NCI-H1930 (cell line): ENCODE results near the gene BANK1.

Experiments used
- DNase-seq, 2 experiments: peaks; one replicate each; lab custom pipeline; 2025; lab: John Stamatoyannopoulos, UW

Gene BANK1

DNA sequence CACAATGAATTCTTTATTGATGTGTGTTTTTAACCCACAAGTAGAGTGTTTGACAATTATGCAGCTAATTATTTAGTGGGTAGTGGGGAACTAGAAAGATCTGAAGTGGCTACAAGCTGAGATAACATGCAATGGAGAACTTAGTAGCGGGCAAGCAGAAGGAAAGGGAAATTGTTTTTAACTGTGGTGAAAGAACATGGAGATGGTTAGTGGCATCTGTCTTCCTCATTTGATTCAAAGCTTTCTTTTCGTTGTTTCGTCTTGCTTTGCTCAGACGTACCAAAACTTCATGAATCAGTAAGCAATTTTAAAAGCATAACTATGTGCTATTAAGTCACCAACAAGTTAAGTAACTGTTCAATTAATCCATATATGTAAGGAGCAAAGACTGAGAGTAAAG lies 169.9 kb downstream of the BANK1 start:
- no peak for DNase-seq

- DNase-seq: no peak
Observed at GRCh38 chr4:101961144-101961543, 170.6 kb downstream of the BANK1 start.

GRCh38 chr4:101967697-101968346 lies 177.3 kb downstream of the BANK1 start:
- no peak for DNase-seq

DNA sequence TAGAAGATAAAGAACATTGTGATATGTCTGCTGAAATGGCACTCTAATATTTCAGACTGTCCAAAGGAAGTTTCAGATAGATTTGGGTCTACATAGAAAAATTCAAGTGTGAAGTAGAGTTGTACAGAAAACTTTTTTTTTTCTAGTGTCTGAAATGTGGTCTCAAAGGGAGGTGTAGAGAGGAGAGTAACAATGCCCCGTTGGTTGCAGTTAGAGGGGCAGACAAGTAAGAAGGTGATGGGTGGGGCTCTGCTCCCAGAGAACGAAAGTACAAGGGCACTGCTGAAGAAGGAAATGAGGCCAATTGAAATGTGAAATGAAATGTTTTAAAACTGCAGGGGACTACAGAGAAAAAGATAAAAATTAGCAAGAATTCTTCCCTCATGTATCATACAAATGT lies 177.8 kb downstream of the BANK1 start:
- no peak for DNase-seq

GRCh38 chr4:101969965-101970364 lies 179.4 kb downstream of the BANK1 start:
- no peak for DNase-seq

DNA sequence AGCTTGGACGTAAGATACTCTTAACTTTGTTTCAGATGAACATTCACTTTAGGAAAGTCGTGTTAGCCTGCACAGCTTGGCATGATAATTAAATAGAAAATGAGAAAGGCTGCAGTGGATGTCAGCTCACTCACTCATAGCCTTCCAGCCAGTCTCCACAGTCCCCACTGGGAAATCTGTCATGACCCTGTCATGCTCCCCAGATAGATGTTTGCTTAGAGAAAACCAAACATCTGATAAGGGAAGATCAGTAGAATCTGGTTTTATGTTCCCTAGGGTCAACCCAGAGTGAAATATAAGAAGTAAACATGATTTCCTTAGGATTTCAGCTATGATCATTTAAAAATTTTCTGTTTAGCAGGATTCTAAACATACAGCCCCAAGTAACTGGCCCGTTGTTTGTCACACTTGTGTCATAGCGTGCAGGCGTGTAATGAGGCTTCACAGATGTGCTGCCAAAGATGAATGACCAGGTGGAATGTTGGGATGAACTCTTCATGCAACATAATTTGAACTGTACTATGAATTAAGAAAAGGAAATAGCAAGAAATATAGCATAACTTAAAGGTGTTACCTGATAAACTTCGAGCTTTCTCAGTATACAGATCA lies 180.1 kb downstream of the BANK1 start:
- no peak for DNase-seq

- DNase-seq: no peak
Observed at GRCh38 chr4:101972791-101973190, 182.3 kb downstream of the BANK1 start.

DNA sequence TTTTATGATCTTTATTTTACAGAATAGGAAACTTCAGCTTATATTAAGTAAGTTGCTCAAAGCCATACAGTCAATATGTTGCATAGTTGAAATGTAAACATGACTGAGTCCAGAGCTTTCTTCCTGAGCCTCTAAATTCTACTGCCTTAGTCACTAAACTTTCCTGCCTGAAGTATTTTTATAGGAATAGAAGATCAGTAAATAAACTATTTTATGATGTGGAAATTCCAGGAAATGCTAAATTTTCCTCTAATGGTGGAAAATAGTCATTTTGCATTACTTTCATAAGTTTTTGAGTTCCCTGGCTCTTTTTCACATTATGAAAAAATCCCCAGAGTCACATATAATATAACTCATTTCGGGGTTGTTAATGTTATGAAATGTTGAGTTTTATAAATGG lies 182.8 kb downstream of the BANK1 start:
- DNase-seq: no peak

DNA sequence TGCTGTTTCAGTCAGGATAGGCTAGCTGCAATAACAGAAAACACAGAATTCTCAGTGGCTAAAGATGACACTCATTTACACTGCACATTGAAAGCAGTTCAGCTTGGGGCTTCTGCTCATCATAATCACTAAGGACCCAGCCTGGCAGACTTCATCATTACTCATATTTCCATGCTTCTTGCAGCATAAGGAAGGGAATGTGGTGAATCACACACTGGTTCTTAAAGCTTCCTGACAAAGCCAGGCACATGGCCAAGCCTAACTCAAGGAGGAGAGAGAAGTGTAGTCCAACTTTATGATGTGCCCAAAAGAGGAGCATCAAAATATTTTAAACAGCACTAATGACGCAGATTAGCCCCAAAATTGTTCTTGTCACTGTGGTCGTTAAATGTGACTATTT lies 186.5 kb downstream of the BANK1 start:
- no peak for DNase-seq

DNA sequence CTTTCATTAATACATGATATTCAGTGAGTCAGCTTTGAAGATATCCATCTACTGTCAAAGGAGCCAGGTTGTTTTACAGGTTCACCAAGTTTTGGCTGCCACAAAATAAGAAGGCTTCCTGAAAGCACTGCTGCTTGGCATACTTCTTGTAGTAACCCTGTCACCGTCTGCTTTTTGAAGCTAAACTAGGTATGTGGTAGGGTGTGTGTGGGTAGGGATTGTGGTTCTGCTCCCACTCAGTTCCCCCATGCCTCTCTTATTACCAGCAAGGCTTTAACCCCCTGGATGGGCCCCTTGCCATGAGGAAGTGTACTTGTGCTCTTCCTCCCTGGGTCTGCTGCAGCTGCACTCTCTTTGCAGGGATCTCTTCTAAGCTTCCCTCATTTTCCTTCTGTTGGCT lies 191.2 kb downstream of the BANK1 start:
- no peak for DNase-seq

DNA sequence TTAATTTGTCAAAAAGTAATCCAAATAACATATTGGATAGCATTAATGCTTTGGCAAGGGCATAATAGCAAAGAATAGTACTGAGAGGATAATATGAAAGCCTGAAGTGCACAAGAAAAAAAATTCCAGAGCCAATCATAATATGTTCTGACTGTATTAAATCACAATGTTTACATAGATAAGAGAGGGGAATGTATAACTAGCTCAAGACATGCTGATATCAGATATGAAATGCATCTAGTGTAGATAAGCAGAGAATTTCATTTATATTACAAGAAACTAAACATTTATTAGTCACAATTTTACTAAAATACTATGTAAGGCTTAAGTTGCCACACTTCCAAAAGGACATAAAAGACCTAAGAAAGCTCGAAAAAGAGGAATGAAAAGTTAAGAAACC lies 193.3 kb downstream of the BANK1 start:
- no peak for DNase-seq

DNA sequence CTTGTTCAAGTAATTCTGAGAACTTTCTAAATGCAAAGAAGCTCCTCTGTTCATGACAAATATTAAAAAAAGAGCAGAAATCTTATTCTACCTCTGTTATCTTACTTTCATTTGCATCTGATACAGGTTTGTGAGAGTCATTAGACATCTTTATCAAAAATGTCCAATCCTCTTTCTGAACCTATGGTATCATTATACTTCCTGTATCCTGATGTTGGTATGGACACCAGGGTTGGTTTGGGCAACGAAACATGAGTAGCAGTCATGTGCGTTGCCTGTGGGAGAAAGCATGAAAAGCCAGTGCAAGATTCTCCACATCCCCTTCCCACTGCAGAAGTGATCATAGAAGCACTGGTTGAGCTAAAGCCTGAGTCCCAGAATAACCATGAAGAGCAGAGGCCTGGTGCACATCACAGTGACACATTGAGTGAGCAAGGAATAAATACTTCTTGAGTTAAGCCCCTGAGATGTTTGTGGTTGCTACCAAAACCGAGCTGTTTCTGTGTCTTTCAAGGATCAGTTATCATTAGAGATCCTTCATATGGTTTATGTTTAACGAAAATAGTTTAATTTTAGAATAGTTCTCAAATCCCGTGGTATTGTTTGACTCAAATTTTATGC lies 197.2 kb downstream of the BANK1 start:
- DNase-seq: no peak

GRCh38 chr4:101989551-101989950 lies 199.0 kb downstream of the BANK1 start:
- DNase-seq: no peak

GRCh38 chr4:101992446-101992845 lies 201.9 kb downstream of the BANK1 start:
- DNase-seq: no peak

GRCh38 chr4:101993002-101993841 lies 202.7 kb downstream of the BANK1 start:
- no peak for DNase-seq

DNA sequence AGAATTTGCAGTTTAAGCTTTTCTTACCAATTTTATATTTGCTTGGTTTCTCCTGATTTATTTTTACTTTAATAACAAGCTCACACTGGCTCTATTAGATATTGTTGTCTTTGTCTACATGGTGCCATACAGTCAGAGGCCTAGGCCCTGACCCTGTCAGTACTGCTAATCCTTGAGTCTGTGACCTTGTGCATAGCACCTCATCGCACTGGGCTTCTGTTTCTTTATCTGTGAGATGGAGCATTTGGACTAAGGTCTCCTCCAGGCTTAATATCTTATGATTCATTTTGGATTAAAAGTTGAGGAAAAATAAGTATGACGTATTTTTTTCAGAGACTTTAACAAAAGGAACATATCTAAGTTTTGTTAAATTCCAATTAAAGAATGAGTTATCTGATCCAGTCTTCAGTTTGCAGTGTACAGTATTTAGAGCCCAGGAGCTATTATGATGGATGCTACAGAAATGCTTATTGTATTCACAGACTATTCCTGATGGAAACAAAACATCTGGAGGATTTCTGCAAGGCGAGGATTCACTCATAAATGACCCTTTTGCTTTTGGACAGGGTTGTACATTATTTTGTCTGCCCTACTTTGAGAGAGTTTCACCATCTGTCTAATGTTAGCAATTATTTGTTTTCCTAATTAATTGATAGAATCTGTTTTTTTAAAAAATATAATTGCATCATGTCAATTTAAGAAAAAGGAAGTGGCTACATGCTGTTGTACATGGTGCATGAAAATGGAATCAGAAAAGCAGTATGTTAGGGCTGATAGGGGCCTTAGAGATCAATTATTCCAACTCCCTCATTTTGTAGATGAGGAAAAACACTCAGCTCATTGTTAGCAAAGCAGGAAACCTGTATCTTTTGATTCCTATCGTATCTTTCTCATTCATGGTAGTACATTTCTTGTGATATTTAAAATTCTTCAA lies 203.6 kb downstream of the BANK1 start:
- no peak for DNase-seq

- DNase-seq: no peak
Observed at GRCh38 chr4:102007959-102008425, 217.5 kb downstream of the BANK1 start.

DNA sequence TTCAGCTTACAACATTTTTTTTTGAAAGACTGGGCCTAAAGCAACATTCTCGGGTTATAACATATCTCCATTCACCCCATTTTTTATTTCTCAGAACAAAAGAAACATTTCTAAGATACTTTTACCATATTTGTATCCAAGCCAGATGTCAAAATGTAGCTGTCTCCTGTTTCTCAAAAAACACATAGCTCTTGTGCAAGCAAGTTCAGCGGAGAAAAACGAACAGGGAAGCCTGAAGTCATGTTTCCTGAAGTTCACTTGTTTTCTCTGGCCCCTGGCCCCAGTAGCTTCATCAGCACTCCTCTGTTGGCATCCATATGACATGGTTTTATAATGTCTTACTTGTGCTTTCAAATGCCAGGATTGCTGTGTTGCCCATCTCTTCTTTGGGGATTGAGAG lies 218.2 kb downstream of the BANK1 start:
- no peak for DNase-seq

DNA sequence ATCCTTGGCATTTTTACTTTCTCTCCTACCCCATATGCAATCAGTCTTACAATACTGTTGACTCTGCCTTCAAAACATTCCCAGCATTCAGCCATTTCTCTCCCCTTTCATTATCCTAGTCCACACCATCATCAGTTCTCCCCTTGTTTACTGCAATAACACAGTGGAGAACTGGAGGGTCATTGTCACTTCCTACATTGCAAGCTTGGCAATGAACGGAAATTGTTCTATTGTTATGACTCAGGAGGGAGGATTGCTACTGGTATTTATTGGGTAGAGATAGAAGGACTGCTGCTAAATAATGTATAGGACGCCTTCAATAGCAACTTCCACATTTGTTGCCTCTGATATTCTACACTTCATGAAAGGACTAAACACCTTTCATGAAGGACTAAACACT lies 231.8 kb downstream of the BANK1 start:
- no peak for DNase-seq

DNA sequence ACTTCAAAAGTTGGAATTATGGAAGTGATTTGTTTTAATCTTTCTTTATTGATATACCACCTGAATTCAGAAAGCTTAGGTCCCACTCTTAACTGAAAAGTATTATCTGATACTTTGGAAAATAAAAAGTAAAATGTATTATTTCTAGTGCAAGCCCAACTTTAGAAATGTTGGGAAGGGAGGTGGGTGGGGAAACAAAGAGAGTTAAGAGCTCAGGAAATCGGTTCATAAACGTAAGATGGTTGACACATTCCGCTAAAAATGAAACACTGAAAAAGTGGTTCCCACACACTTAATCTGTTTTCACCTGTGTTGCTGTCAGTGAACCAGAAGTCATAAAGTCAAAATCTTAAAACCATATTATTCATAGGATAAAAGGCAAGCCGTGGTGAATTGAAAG lies 237.4 kb downstream of the BANK1 start:
- DNase-seq: no peak

GRCh38 chr4:102031406-102031805 lies 240.9 kb downstream of the BANK1 start:
- no peak for DNase-seq

GRCh38 chr4:102036016-102036415 lies 245.5 kb downstream of the BANK1 start:
- DNase-seq: no peak
